A549 (cell line): ENCODE measurements around the gene FAM221B.

Experiments used
- EP300 ChIP-seq, 2 experiments: fragments of >200 bp; sonication (Bioruptor Twin); formaldehyde crosslinking; IDR thresholded peaks; 2 replicates in 1 of 2; 3 replicates in 1 of 2; pipeline ENCODE4 v1.6.1; 2016 to 2017
- HDAC2 ChIP-seq: fragments of 200-600 bp; sonication (generic); IDR thresholded peaks from 2 replicates; pipeline ENCODE4 v1.6.1; 2016
- HOXA7 ChIP-seq: fragments of 250-450 bp; sonication (Bioruptor Pico); IDR thresholded peaks from 2 replicates; pipeline ENCODE4 v1.5.0; 2020; ENCODE audit warnings: mild to moderate bottlenecking, moderate library complexity
- JUNB ChIP-seq: fragments of >200 bp; sonication (Bioruptor Twin); formaldehyde crosslinking; IDR thresholded peaks from 2 replicates; pipeline ENCODE4 v1.6.1; 2016
- MAX ChIP-seq: IDR thresholded peaks from 2 replicates; pipeline ENCODE4 v1.6.1; 2012
- POLR2A ChIP-seq: IDR thresholded peaks from 2 replicates; pipeline ENCODE4 v1.6.1; 2012; ENCODE audit warnings: mild to moderate bottlenecking, low read length
- POLR2AphosphoS2 ChIP-seq: conservative IDR thresholded peaks from 2 replicates; pipeline ENCODE4 v1.6.1; 2012; ENCODE audit warnings: low read length, improper control_type of control experiment, inconsistent platforms
- RAD21 ChIP-seq, 2 experiments: fragments of >200 bp in 1 of 2; sonication (Bioruptor Twin) in 1 of 2; formaldehyde crosslinking in 1 of 2; IDR thresholded peaks in 1 of 2; conservative IDR thresholded peaks in 1 of 2; 2 replicates in 1 of 2; 3 replicates in 1 of 2; pipeline ENCODE4 v1.6.1; 2012 to 2018; ENCODE audit warnings: inconsistent platforms in 1 of 2
- RARB ChIP-seq: fragments of 250-450 bp; sonication (Bioruptor Pico); IDR thresholded peaks from 2 replicates; pipeline ENCODE4 v1.8.0; 2021; ENCODE audit warnings: mild to moderate bottlenecking, moderate library complexity
- RCOR1 ChIP-seq: fragments of 150-350 bp; IDR thresholded peaks from 2 replicates; pipeline ENCODE4 v1.6.1; 2014; ENCODE audit warnings: antibody characterized with exemption, low read length, low read depth
- RFX5 ChIP-seq: fragments of 450-650 bp; IDR thresholded peaks from 2 replicates; pipeline ENCODE4 v1.7.1; 2014; ENCODE audit warnings: antibody characterized with exemption, mild to moderate bottlenecking, moderate library complexity
- ZNF302 ChIP-seq: fragments of 250-450 bp; sonication (Bioruptor Pico); IDR thresholded peaks from 2 replicates; pipeline ENCODE4 v1.9.0; 2021; ENCODE audit warnings: inconsistent platforms, mild to moderate bottlenecking, moderate library complexity
- TF ChIP-seq, protein P1 (sequence below): fragments of >200 bp; sonication (Bioruptor Twin); formaldehyde crosslinking; IDR thresholded peaks from 3 replicates; pipeline ENCODE4 v1.5.1; 2016

DNA sequence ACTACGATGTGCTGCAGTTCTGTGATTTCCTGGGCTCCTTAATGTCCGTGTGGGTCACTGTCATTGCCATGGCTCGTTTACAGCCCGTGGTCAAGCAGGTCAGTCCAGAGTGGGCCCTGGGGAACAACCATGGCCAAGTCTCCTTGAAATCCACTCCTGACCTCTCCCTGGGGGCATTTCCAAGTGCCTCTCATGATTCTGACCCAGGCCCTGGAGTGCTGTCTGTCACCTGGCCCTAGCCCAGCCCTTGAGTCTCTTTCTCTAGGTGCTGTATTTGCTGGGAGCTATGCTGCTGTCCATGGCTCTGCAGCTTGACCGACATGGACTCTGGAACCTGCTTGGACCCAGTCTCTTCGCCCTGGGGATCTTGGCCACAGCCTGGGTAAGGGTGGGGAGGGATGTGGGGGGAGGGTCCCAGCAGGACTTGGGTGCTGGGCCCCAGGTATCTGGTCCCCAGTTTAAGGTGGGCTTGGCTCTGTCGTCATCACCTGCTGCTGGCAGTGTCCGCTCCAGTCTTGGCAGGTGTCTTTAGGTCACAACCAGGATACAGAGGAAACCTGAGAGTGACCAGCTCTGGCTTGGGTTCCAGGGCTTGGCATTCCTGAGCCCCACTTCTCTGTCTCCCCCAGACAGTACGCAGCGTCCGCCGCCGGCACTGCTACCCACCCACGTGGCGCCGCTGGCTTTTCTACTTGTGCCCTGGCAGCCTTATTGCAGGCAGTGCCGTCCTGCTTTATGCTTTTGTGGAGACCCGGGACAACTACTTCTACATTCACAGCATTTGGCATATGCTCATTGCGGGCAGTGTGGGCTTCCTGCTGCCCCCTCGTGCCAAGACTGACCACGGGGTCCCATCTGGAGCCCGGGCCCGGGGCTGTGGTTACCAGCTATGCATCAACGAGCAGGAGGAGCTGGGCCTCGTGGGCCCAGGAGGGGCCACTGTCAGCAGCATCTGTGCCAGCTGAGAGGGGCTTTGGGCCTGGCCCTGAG is 24.6 kb upstream of the FAM221B start:
- TF ChIP-seq POLR2AphosphoS2, result no peak
- TF ChIP-seq, protein P1, sequence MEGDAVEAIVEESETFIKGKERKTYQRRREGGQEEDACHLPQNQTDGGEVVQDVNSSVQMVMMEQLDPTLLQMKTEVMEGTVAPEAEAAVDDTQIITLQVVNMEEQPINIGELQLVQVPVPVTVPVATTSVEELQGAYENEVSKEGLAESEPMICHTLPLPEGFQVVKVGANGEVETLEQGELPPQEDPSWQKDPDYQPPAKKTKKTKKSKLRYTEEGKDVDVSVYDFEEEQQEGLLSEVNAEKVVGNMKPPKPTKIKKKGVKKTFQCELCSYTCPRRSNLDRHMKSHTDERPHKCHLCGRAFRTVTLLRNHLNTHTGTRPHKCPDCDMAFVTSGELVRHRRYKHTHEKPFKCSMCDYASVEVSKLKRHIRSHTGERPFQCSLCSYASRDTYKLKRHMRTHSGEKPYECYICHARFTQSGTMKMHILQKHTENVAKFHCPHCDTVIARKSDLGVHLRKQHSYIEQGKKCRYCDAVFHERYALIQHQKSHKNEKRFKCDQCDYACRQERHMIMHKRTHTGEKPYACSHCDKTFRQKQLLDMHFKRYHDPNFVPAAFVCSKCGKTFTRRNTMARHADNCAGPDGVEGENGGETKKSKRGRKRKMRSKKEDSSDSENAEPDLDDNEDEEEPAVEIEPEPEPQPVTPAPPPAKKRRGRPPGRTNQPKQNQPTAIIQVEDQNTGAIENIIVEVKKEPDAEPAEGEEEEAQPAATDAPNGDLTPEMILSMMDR, result no peak
- TF ChIP-seq RCOR1, result no peak
- no peak for TF ChIP-seq ZNF302
- TF ChIP-seq RARB (CRISPR knock-in tag), result no peak
- TF ChIP-seq POLR2A, result no peak
- no peak for TF ChIP-seq EP300 (IDR thresholded peaks at IDR 0.05)
- TF ChIP-seq RAD21 (conservative IDR thresholded peaks at IDR 0.05 in 1 of 2, IDR thresholded peaks at IDR 0.05 in 1 of 2), result no peak
- TF ChIP-seq RFX5, result no peak
- TF ChIP-seq JUNB, result no peak
- no peak for TF ChIP-seq MAX
- no peak for TF ChIP-seq HOXA7 (CRISPR knock-in tag)
- TF ChIP-seq HDAC2, result no peak
